Skeletal muscle tissue (tissue), 4 donors: ENCODE results near the gene SLC31A2. TPM values are rescaled to one million over a fixed set of nuclear protein-coding genes. Genes with fewer than 3 reads are reported as not detected.

Experiments
- H3K27ac ChIP-seq: one replicate; pipeline ENCODE4 v1.7.0; 2013; ENCODE audit warnings: mild to moderate bottlenecking, low read depth, low read length, inconsistent platforms
- H3K27me3 ChIP-seq, 3 donors: one replicate each; pipeline ENCODE4 v1.7.0; 2013; ENCODE audit warnings: low read length in 3 of 3; ENCODE audit not compliant: control insufficient read depth in 3 of 3, insufficient read depth in 3 of 3
- H3K36me3 ChIP-seq, 3 donors: one replicate each; pipeline ENCODE4 v1.7.0; 2013; ENCODE audit warnings: low read length in 3 of 3; ENCODE audit not compliant: control insufficient read depth in 3 of 3, insufficient read depth in 3 of 3
- H3K4me1 ChIP-seq, 3 donors: one replicate each; pipeline ENCODE4 v1.7.0; 2013; ENCODE audit warnings: low read length in 3 of 3, mild to moderate bottlenecking in 3 of 3; ENCODE audit not compliant: control insufficient read depth in 3 of 3, insufficient read depth in 3 of 3
- H3K4me3 ChIP-seq, 3 donors: one replicate each; pipeline ENCODE4 v1.7.0; 2013; ENCODE audit warnings: low read length in 3 of 3
- H3K9ac ChIP-seq, 3 donors: one replicate each; pipeline ENCODE4 v1.7.0; 2013; ENCODE audit warnings: low read length in 3 of 3, mild to moderate bottlenecking in 3 of 3, moderate library complexity in 2 of 3, low read depth in 1 of 3
- H3K9me3 ChIP-seq, 3 donors: one replicate each; pipeline ENCODE4 v1.7.0; 2013; ENCODE audit warnings: low read length in 3 of 3; ENCODE audit not compliant: control insufficient read depth in 3 of 3
- total RNA-seq: library from RNA; depleted of rRNA; stranded (reverse); fragments of >200 nt; gene quantifications from one replicate; pipeline ENCODE4 v1.2.3, GENCODE V29; 2014
- donor health status: Osteomylitis.

Gene SLC31A2
- total RNA-seq, 1 donor from 2014 or later = 5.2 TPM

- Histone ChIP-seq H3K36me3 (peaks cover 59 to 71% (median 64%) of the 10 kb centered on the region in 3 donors), H3K4me1 (peaks cover 2 to 9% (median 6%) of the 10 kb centered on the region in 3 donors), H3K9ac (no peak overlapping the region), H3K27ac (no peak overlapping the region), H3K9me3 (no peaks in the 10 kb centered on the region), H3K27me3 (no peaks in the 10 kb centered on the region), H3K4me3 (no peak overlapping the region)
Measured at GRCh38 chr9:113163001-113163400, 12.2 kb downstream of the SLC31A2 start.

DNA sequence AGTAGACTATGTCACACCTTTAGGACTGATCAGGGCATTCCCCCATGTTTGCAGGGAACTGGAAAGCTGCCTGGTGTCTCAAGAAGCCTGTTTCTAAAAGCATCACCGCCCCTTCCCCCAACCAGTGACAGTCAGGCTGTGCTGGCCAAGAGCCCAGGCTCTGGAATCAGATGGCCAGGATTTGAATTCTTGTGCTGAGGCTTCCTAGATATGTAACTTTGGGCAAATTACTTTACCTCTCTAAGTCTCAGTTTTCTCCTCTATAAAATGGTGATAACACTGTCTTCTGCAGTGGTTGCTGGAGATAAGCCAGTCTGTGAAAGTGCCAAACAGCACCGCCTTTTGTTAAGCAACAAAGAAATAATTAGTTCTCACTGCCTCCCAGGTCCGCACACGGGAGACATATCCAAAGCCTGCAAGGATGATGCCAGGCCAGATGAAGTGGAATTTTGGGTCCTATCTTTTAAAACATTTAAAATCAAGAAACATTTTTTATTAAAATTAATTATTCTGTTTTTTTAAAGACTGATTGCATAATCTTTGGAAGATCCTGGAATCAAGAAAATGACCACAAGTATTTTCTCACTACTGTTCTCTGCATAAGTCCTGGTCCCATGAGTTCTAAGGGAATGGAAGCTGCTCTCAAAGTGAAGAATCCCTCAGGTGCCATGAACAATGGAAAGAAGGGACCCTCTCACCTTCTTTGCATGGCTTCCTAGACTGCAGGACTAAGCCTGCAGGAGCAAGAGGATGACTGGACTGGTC is 13.9 kb downstream of the SLC31A2 start:
- no peak overlapping the region for H3K9ac ChIP-seq
- no peak overlapping the region for H3K4me3 ChIP-seq
- peaks cover 2 to 9% (median 6%) of the 10 kb centered on the region in 3 donors for H3K4me1 ChIP-seq
- no peaks in the 10 kb centered on the region for H3K27me3 ChIP-seq
- no peak overlapping the region for H3K27ac ChIP-seq
- peaks cover 72 to 80% (median 73%) of the 10 kb centered on the region in 3 donors for H3K36me3 ChIP-seq
- H3K9me3 ChIP-seq = no peaks in the 10 kb centered on the region

DNA sequence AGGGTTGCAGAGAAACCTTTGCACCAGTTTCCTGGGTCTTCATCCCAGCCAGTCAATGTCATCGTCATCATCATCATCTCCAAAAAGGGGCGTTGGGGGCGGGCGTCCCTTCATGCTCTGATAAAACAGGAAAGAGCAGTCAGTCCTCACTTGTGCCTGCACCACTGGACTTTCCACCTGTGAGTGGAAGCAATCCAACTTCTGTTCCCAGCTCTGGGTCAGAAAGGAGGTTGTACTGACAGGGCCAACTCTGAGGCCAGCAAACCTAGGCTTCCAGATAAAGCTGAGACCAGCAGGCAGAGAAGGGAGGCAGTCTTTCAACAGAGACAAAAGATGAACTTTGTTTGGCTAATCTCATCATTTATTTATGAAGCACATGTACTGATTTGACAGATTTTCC is 15.2 kb downstream of the SLC31A2 start:
- peaks cover 79 to 89% (median 81%) of the 10 kb centered on the region in 3 donors for H3K36me3 ChIP-seq
- no peak overlapping the region for H3K4me3 ChIP-seq
- peaks cover 2 to 9% (median 6%) of the 10 kb centered on the region in 3 donors for H3K4me1 ChIP-seq
- no peak overlapping the region for H3K27ac ChIP-seq
- no peak overlapping the region for H3K9ac ChIP-seq
- H3K9me3 ChIP-seq = no peaks in the 10 kb centered on the region
- no peaks in the 10 kb centered on the region for H3K27me3 ChIP-seq

GRCh38 chr9:113168809-113169208 is 18.0 kb downstream of the SLC31A2 start:
- Histone ChIP-seq H3K36me3 (peaks cover 66 to 83% (median 73%) of the 10 kb centered on the region in 3 donors), H3K27ac (no peak overlapping the region), H3K27me3 (no peaks in the 10 kb centered on the region), H3K4me3 (no peak overlapping the region), H3K9me3 (no peaks in the 10 kb centered on the region), H3K9ac (no peak overlapping the region), H3K4me1 (peaks cover 2 to 9% (median 6%) of the 10 kb centered on the region in 3 donors)

DNA sequence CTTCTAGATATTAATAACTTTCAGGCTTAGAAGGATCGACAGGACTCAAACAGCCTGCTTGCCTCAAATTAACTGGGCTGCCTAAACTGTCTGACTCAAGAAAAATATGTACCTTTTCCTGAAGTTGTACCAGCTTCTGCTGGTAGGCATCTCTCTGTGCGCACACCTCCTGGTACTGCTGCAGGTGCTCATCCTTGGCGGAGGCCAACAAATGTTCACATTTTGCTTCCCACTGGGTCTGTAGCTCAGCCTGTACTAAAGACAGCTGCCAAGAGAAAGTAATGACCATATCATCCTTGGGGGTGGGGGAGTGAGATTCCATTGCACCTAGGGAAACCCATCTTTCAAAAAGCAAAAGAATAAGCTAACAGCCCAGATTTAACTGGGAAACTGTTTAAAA is 22.5 kb downstream of the SLC31A2 start:
- Histone ChIP-seq H3K4me3 (no peak overlapping the region), H3K9ac (no peak overlapping the region), H3K36me3 (peaks cover 51 to 79% (median 74%) of the 10 kb centered on the region in 3 donors), H3K9me3 (no peaks in the 10 kb centered on the region), H3K27me3 (no peaks in the 10 kb centered on the region), H3K27ac (no peak overlapping the region), H3K4me1 (no peaks in the 10 kb centered on the region)

- Histone ChIP-seq H3K27me3 (no peaks in the 10 kb centered on the region), H3K9me3 (no peaks in the 10 kb centered on the region), H3K4me3 (no peak overlapping the region), H3K27ac (no peak overlapping the region), H3K4me1 (no peaks in the 10 kb centered on the region), H3K9ac (no peak overlapping the region), H3K36me3 (peaks cover 41 to 75% (median 73%) of the 10 kb centered on the region in 3 donors)
Measured at GRCh38 chr9:113176803-113177202, 26.0 kb downstream of the SLC31A2 start.

- Histone ChIP-seq H3K36me3 (peaks cover 45 to 80% (median 78%) of the 10 kb centered on the region in 3 donors), H3K4me1 (no peaks in the 10 kb centered on the region), H3K9ac (no peak overlapping the region), H3K4me3 (no peak overlapping the region), H3K27ac (no peak overlapping the region), H3K27me3 (no peaks in the 10 kb centered on the region), H3K9me3 (no peaks in the 10 kb centered on the region)
Measured at GRCh38 chr9:113177251-113177650, 26.4 kb downstream of the SLC31A2 start.

DNA sequence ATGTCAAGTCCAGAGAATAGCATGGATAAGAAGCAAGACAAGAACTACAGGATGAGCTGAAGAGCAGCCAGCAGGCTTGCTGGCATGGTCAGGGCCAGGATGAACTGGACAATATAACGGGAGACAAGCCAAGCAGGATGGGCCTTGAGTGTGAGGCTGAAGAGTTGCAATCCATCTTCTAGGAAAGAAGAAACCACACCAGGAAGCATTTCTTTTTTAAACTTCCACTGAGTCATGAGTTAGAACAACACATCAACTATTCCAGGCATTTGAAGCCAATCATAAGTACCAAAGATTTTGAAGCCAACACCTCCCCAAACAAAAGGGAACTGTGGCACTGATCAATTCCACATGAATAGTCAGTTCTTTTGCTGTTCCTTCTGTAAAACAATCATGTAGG is 27.3 kb downstream of the SLC31A2 start:
- no peak overlapping the region for H3K27ac ChIP-seq
- no peak overlapping the region for H3K9ac ChIP-seq
- no peaks in the 10 kb centered on the region for H3K27me3 ChIP-seq
- H3K4me1 ChIP-seq = no peaks in the 10 kb centered on the region
- peaks cover 50 to 80% (median 78%) of the 10 kb centered on the region in 3 donors for H3K36me3 ChIP-seq
- H3K4me3 ChIP-seq = no peak overlapping the region
- H3K9me3 ChIP-seq = no peaks in the 10 kb centered on the region

DNA sequence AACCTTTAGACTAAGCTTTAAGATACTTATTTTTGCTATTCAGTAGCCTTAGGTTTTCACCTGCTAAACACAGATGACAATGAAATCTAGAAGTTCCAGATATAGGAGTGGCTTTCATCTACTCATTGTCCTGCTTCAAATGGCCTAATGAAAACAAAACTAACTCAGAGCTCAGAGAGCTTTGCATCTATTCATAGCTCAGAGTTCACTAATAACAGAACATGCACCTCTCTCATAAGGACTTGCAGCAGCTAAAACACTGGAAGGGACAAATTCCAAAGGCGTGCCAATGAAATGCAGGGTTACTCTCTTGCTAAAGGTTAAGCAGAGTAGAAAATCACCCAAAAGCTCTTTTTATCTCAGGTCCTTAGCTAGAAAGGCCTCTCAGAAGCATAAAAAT is 29.0 kb downstream of the SLC31A2 start:
- peaks cover 56 to 85% (median 80%) of the 10 kb centered on the region in 3 donors for H3K36me3 ChIP-seq
- no peak overlapping the region for H3K4me3 ChIP-seq
- no peaks in the 10 kb centered on the region for H3K4me1 ChIP-seq
- no peaks in the 10 kb centered on the region for H3K27me3 ChIP-seq
- no peak overlapping the region for H3K9ac ChIP-seq
- H3K27ac ChIP-seq = no peak overlapping the region
- H3K9me3 ChIP-seq = no peaks in the 10 kb centered on the region

GRCh38 chr9:113181165-113181564 is 30.4 kb downstream of the SLC31A2 start:
- H3K4me3 ChIP-seq = no peak overlapping the region
- H3K27ac ChIP-seq = no peak overlapping the region
- H3K4me1 ChIP-seq = no peaks in the 10 kb centered on the region
- no peak overlapping the region for H3K9ac ChIP-seq
- no peaks in the 10 kb centered on the region for H3K27me3 ChIP-seq
- H3K36me3 ChIP-seq = peaks cover 61 to 89% (median 85%) of the 10 kb centered on the region in 3 donors
- H3K9me3 ChIP-seq = no peaks in the 10 kb centered on the region
